HG03342 (cell line): ENCODE data around the gene TGM6.

Experiments
- ATAC-seq: cut with Tn5 transposase; IDR thresholded peaks from one replicate; pipeline ENCODE4 v1.9.1; 2021; ENCODE audit warnings: mild to moderate bottlenecking, moderate library complexity; ENCODE audit not compliant: unreplicated experiment

TGM6 gene

DNA sequence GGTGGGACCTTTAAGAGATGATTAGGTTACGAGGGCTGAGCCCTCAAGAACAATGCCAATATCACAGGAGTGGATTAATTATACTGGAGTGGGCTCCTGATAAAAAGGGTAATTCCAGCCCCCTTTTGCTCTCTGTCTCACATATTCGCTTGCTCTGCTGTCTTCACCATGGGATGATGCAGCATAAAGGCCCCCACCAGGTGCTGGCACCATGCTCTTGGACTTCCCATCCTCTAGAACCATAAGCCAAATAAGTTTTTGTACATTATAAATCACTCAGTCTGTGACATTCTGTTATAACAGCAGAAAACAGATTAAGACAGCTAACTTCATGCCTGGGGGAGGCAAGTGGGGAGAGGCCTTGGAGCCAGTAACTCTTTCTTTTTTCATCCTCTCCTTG, 99.7 kb downstream of the TGM6 start:
- ATAC-seq = no peak
